Common myeloid progenitor, CD34-positive (primary cell): ENCODE results near the gene EME1.

Experiments used
- CTCF ChIA-PET: fragments of 350-600 bp; sonication (Branson Sonifier 250); formaldehyde crosslinking; loops from one replicate; lab custom pipeline; 2021; ENCODE audit warnings: antibody characterized with exemption; lab: Charles Lee
- POLR2A ChIA-PET: fragments of 350-600 bp; sonication (Branson Sonifier 250); formaldehyde crosslinking; loops from one replicate; lab custom pipeline; 2021; ENCODE audit warnings: antibody characterized with exemption; lab: Charles Lee
- DNase-seq, 3 donors: peaks; one replicate each; pipeline versions ENCODE4 v3.0.0 to v3.0.0-alpha.2; 2013
- H3K27ac ChIP-seq, 2 experiments: 1 replicate in 1 of 2; 2 replicates in 1 of 2; pipeline ENCODE4 v1.7.0; 2013; ENCODE audit warnings: inconsistent platforms in 2 of 2, low read length in 2 of 2, mild to moderate bottlenecking in 2 of 2, low read depth in 1 of 2, moderate library complexity in 1 of 2; ENCODE audit not compliant: severe bottlenecking in 2 of 2, insufficient read depth in 1 of 2, poor library complexity in 1 of 2
- H3K27me3 ChIP-seq, 5 experiments: replicated peaks in 2 of 5; 1 replicate in 3 of 5; 2 replicates in 2 of 5; pipeline versions ENCODE4 v1.6.1 to v1.7.0; 2013; ENCODE audit warnings: low read length in 4 of 5, mild to moderate bottlenecking in 2 of 5, moderate library complexity in 2 of 5, inconsistent platforms in 1 of 5; ENCODE audit not compliant: insufficient read depth in 5 of 5, control insufficient read depth in 4 of 5
- H3K36me3 ChIP-seq, 4 experiments: 1 replicate in 2 of 4; 2 replicates in 2 of 4; pipeline versions ENCODE4 v1.6.1 to v1.7.0; 2013; ENCODE audit warnings: low read length in 3 of 4, control low read depth in 1 of 4, mild to moderate bottlenecking in 1 of 4; ENCODE audit not compliant: control insufficient read depth in 4 of 4, insufficient read depth in 4 of 4
- H3K4me1 ChIP-seq, 4 experiments: 1 replicate in 3 of 4; 2 replicates in 1 of 4; pipeline versions ENCODE4 v1.6.1 to v1.7.1; 2013; ENCODE audit warnings: low read length in 3 of 4, mild to moderate bottlenecking in 3 of 4, control low read depth in 1 of 4, inconsistent platforms in 1 of 4, moderate library complexity in 1 of 4; ENCODE audit not compliant: control insufficient read depth in 4 of 4, insufficient read depth in 4 of 4; ENCODE audit errors: control extremely low read depth in 1 of 4
- H3K4me3 ChIP-seq, 7 experiments: 1 replicate in 4 of 7; 2 replicates in 3 of 7; pipeline versions ENCODE4 v1.5.1 to v1.7.0; 2013; ENCODE audit warnings: mild to moderate bottlenecking in 7 of 7, low read length in 6 of 7, moderate library complexity in 6 of 7, inconsistent platforms in 2 of 7, low read depth in 2 of 7, control low read depth in 1 of 7; ENCODE audit not compliant: insufficient read depth in 4 of 7, control insufficient read depth in 1 of 7; ENCODE audit errors: extremely low read depth in 1 of 7
- H3K9me3 ChIP-seq, 5 experiments: 1 replicate in 4 of 5; 2 replicates in 1 of 5; pipeline versions ENCODE4 v1.6.1 to v1.7.1; 2013; ENCODE audit warnings: low read length in 4 of 5, mild to moderate bottlenecking in 2 of 5, inconsistent platforms in 1 of 5, low read depth in 1 of 5, moderate library complexity in 1 of 5; ENCODE audit not compliant: control insufficient read depth in 4 of 5, insufficient read depth in 2 of 5; ENCODE audit errors: control extremely low read depth in 1 of 5
- WGBS: methylation state at CpG from one replicate; pipeline ENCODE4 v1.1.5; 2013; ENCODE audit not compliant: insufficient coverage; 5-methylcytosine and 5-hydroxymethylcytosine counted together

The EME1 gene

DNA sequence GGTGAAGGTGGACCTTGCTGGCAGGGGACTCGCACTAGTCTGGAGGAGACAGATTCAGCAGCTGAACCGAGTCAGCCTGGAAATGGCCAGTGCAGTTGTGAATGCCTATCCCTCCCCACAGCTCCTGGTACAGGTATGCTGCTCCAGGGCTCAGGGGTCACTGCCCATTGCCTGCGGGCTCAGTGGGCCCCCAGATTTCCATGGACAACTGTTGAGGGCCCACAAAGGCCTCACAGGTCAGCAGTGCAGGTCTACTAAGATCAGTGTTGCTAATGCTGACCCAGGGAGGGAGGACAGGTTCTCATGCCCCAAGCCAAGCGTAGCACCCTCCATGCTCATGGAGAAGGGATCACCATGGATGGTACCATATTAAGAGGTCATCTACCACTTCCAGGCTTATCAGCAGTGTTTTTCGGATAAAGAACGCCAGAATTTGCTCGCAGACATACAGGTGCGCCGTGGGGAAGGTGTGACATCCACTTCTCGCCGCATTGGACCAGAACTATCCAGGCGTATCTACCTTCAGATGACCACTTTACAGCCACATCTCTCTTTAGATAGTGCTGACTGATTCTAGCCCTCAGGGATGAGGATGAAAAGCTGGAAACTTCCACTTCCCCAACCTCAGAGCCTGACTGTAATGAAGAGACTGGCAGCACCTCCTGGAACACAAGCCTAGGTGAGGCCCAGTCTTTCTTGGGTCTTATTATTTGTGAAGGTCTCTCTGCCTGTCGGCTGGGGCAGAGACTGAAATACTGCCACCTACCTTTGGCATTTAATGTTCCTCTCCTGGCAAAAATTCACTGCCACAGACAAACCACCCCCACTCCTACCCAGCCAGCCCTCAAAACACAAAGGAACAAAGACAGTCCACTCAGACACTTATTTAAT lies 7.6 kb downstream of the EME1 start:
- POLR2A ChIA-PET, result interaction anchor here (0.6 kb wide), 1 partner anchor 22 kb away, joined by 3 read pairs; no protein-coding TSS in a partner anchor
- no peaks in the 10 kb centered on the region for H3K27me3 ChIP-seq
- DNase-seq, result peak in 2 of 3 donors; percentile 33 to 34
- peaks cover 13 to 85% (median 61%) of the 10 kb centered on the region in 4 experiments for H3K36me3 ChIP-seq
- CTCF ChIA-PET, result interaction anchor here (1.3 to 9.9 kb wide), 4 partner anchors 10 to 25 kb away, joined by 3 to 79 read pairs (median 8); partner anchors contain the start of gene LRRC59
- WGBS, result 89% methylated on average over 13 of the region's 13 CpGs
- H3K27ac ChIP-seq, result no peak overlapping the region
- no peaks in the 10 kb centered on the region for H3K4me1 ChIP-seq
- no peaks in the 10 kb centered on the region for H3K9me3 ChIP-seq
- H3K4me3 ChIP-seq, result no peak overlapping the region

DNA sequence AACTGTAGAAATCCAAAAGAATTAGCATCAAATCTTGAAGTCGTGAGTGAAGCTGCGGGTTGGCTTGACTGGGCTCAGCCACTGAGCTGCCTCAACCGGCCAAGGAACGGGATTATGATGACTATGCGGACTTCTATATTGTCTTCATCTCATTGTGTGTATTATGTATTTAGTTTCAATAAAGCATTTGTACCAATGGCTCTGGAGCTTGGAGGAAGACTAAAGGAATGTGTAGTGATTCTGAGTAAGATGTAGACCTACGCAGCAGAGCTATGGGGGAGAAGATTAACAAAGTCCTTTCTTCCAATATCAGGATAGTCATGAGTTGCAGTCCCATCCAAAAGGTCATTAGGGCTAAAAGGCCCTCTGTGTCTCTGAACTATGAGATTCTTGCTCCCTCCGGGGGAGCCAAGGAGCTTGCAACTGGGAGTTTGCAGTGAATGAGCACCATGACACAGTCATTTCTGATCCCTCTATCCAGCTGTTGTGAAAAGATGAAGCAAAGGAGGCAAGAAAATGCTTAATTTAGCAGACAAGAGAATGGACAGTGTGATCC lies 8.3 kb downstream of the EME1 start:
- Histone ChIP-seq H3K9me3 (no peaks in the 10 kb centered on the region), H3K27ac (no peak overlapping the region), H3K4me3 (no peak overlapping the region), H3K4me1 (no peaks in the 10 kb centered on the region), H3K27me3 (no peaks in the 10 kb centered on the region), H3K36me3 (peaks cover 16 to 84% (median 62%) of the 10 kb centered on the region in 4 experiments)
- no CpG with 5 or more reads among the region's 7 CpGs for WGBS
- POLR2A ChIA-PET, result no interaction called here
- no peak for DNase-seq
- CTCF ChIA-PET, result interaction anchor here (1.3 to 9.9 kb wide), 5 partner anchors 11 to 32 kb away, joined by 3 to 79 read pairs (median 4); partner anchors contain the start of gene LRRC59

DNA sequence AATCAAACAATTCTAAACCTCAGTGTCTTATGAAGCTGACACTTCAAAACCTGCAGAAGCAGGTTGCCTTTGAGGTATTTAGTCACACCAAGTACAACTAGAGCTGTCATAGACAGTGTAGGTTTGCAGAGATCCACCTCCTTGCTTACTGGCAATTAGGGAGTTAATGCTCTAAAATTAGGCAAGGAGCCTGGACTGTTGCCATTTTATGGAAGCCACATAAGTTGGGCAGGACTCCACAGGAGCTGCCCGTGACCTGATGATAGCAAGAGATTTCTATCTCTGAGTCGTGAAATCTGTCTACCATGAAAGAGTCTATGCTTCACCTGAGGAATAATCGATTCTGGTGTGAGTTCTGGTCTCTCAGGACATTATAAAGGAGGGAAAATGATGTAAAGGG lies 8.9 kb downstream of the EME1 start:
- Histone ChIP-seq H3K36me3 (peaks cover 20 to 84% (median 67%) of the 10 kb centered on the region in 4 experiments), H3K9me3 (no peaks in the 10 kb centered on the region), H3K27me3 (no peaks in the 10 kb centered on the region), H3K4me3 (no peak overlapping the region), H3K27ac (no peak overlapping the region), H3K4me1 (no peaks in the 10 kb centered on the region)
- CTCF ChIA-PET, result interaction anchor here (1.2 to 9.9 kb wide), 5 partner anchors 13 to 33 kb away, joined by 3 to 79 read pairs (median 5); partner anchors contain the start of gene LRRC59
- POLR2A ChIA-PET, result no interaction called here
- WGBS, result 74% methylated on average over 3 of the region's 3 CpGs
- no peak for DNase-seq

DNA sequence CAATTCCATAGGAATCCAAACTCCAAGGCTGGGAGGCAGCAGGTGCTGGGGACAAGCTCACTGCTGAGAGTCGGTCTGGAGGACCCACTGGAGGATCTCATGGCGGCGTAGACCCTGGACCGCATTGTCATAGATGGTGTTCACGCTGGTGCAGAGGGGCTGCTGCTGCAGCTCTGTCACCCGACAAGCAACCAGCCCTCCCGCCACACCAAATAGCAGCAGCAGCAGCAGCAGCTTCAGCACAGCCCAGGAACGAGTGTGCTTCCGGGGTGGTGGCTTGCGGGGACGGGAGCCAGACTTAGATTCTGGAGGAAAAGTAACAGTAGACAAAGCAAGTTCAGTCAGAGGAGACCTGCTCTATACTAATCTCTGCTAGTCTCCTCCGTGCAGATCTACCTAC lies 9.9 kb downstream of the EME1 start:
- Histone ChIP-seq H3K27me3 (no peaks in the 10 kb centered on the region), H3K36me3 (peaks cover 29 to 94% (median 77%) of the 10 kb centered on the region in 4 experiments), H3K4me3 (no peak overlapping the region), H3K4me1 (no peaks in the 10 kb centered on the region), H3K27ac (no peak overlapping the region), H3K9me3 (no peaks in the 10 kb centered on the region)
- no peak for DNase-seq
- CTCF ChIA-PET, result interaction anchor here (1.2 to 9.9 kb wide), 2 partner anchors 12 to 15 kb away, joined by 5 to 79 read pairs; partner anchors contain the start of gene LRRC59
- 100% methylated on average over 12 of the region's 12 CpGs for WGBS
- POLR2A ChIA-PET, result no interaction called here

DNA sequence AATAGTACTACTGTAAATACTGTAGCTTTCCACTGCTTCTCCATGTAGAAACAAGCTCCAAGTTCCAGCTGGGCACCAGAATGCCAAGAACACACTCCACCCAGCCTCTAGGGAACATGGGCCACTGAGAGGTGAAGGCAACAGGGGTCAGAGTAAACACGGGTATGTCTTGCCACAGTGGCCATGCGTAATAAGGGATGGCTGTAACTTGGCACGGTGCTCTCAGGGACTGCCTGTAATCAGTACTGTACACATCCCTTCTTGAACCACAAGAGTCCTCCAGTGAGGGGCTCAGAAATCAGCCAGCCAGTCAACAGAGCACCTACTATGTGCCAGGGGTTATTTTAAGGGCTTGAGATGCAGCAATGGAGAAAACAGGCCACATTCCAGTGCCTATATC lies 13.5 kb downstream of the EME1 start:
- no peaks in the 10 kb centered on the region for H3K27me3 ChIP-seq
- no peaks in the 10 kb centered on the region for H3K4me1 ChIP-seq
- POLR2A ChIA-PET, result no interaction called here
- H3K4me3 ChIP-seq, result no peak overlapping the region
- no peaks in the 10 kb centered on the region for H3K9me3 ChIP-seq
- DNase-seq, result no peak
- CTCF ChIA-PET, result interaction anchor here (1.1 to 1.5 kb wide), 3 partner anchors 10 to 24 kb away, joined by 3 to 7 read pairs (median 3); no protein-coding TSS in a partner anchor
- 100% methylated on average over 3 of the region's 3 CpGs for WGBS
- H3K36me3 ChIP-seq, result peaks cover 39 to 95% (median 72%) of the 10 kb centered on the region in 4 experiments
- H3K27ac ChIP-seq, result no peak overlapping the region

DNA sequence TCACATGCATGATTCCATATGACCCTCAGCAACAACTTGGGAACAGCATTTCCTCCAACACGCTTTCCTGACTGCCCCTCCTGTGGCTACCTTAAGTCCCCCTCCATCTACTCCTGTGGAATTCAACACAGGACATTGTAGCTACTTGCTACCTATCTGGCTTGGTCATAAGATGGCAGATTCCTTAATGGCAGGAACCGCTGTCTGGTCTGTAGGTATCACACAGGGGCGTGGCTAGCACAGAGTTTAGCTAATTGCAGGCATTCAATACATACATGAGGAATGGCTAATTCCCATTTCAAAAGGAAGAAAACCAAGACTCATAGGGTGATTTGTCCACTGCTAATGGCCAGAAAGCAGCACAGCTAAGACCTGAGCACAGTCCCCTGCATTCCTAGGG lies 15.7 kb downstream of the EME1 start:
- no peak for DNase-seq
- Histone ChIP-seq H3K9me3 (no peaks in the 10 kb centered on the region), H3K4me1 (no peaks in the 10 kb centered on the region), H3K27me3 (no peaks in the 10 kb centered on the region), H3K36me3 (peaks cover 48 to 95% (median 72%) of the 10 kb centered on the region in 4 experiments), H3K27ac (no peak overlapping the region), H3K4me3 (no peak overlapping the region)
- 98% methylated on average over 3 of the region's 3 CpGs for WGBS
- CTCF ChIA-PET, result interaction anchor here (1.4 kb wide), 1 partner anchor 9 kb away, joined by 3 read pairs; no protein-coding TSS in a partner anchor
- POLR2A ChIA-PET, result interaction anchor here (1.6 kb wide), 1 partner anchor 9 kb away, joined by 3 read pairs; the partner anchor contains the start of gene LRRC59
